Upper lobe of right lung (tissue), 1 donor: ENCODE measurements around the gene BRD1. TPM values are rescaled to one million over a fixed set of nuclear protein-coding genes. Genes with fewer than 3 reads are reported as not detected.
"Not testable (repeated sequence)": the region's sequence is repeated elsewhere in the genome, so short reads cannot be mapped to it uniquely, and the experiment has no call there.

Experiments used
- ATAC-seq: fragments of 200-7000 bp; cut with Tn5 transposase; one replicate; pipeline ENCODE4 v1.9.1; 2020; ENCODE audit warnings: mild to moderate bottlenecking, moderate library complexity
- DNase-seq: peaks from one replicate; pipeline ENCODE4 v3.0.0-alpha.2; 2020
- H3K27ac ChIP-seq: fragments of 200-600 bp; one replicate; pipeline ENCODE4 v1.8.0; 2022
- H3K27me3 ChIP-seq: fragments of 200-600 bp; one replicate; pipeline ENCODE4 v1.8.0; 2022; ENCODE audit warnings: mild to moderate bottlenecking
- H3K36me3 ChIP-seq: fragments of 200-600 bp; one replicate; pipeline ENCODE4 v1.8.0; 2022
- H3K4me1 ChIP-seq: fragments of 200-600 bp; one replicate; pipeline ENCODE4 v1.8.0; 2022
- H3K4me3 ChIP-seq: fragments of 200-600 bp; one replicate; pipeline ENCODE4 v1.8.0; 2022; ENCODE audit warnings: mild to moderate bottlenecking
- H3K9me3 ChIP-seq: fragments of 200-600 bp; one replicate; pipeline ENCODE4 v1.8.0; 2022
- CTCF ChIP-seq: fragments of 200-600 bp; IDR thresholded peaks from one replicate; pipeline ENCODE4 v1.8.0; 2022; ENCODE audit warnings: antibody characterized with exemption
- intact Hi-C: fragments of 100-400 bp; cut with DNase I; formaldehyde crosslinking; loops from one replicate; pipeline ENCODE4 v1.11.0; 2022
- total RNA-seq: library from RNA; stranded (reverse); fragmentation: NEBNext Ultra II Directional; extraction: Animal tissue kit (Norgen Biotek cat#: 25700); gene quantifications from one replicate; pipeline ENCODE4 v1.2.1, GENCODE V29; 2021
- donor health status: DM: no; HTN: yes; CAD: no; lungs with severe emphysema.

BRD1 gene
- total RNA-seq, 1 donor from 2014 or later = 39.0 TPM

- H3K9me3 ChIP-seq = peaks cover 7% of the 10 kb centered on the region
- no peak overlapping the region for H3K27ac ChIP-seq
- H3K36me3 ChIP-seq = no peaks in the 10 kb centered on the region
- intact Hi-C loops = no loop called here
- no peaks in the 10 kb centered on the region for H3K4me1 ChIP-seq
- no peak overlapping the region for H3K4me3 ChIP-seq
- ATAC-seq (no peak), DNase-seq (no peak)
- TF ChIP-seq CTCF = no peak
- no peaks in the 10 kb centered on the region for H3K27me3 ChIP-seq
Observed at GRCh38 chr22:49763696-49764095, 64.0 kb downstream of the BRD1 start.

- ATAC-seq (no peak), DNase-seq (no peak)
- H3K36me3 ChIP-seq = no peaks in the 10 kb centered on the region
- no peak overlapping the region for H3K27ac ChIP-seq
- intact Hi-C loops = no loop called here
- H3K4me3 ChIP-seq = no peak overlapping the region
- H3K4me1 ChIP-seq = no peaks in the 10 kb centered on the region
- peaks cover 7% of the 10 kb centered on the region for H3K9me3 ChIP-seq
- H3K27me3 ChIP-seq = no peaks in the 10 kb centered on the region
- TF ChIP-seq CTCF = no peak
Observed at GRCh38 chr22:49763138-49763537, 64.5 kb downstream of the BRD1 start.

- ATAC-seq, H3K9me3 ChIP-seq, H3K27me3 ChIP-seq, H3K36me3 ChIP-seq, intact Hi-C loops, H3K4me1 ChIP-seq, DNase-seq, H3K4me3 ChIP-seq, H3K27ac ChIP-seq: not testable (repeated sequence)
Observed at GRCh38 chr22:49762571-49762970, 65.1 kb downstream of the BRD1 start.

GRCh38 chr22:49761836-49762235 is 65.8 kb downstream of the BRD1 start:
- intact Hi-C loops = no loop called here
- H3K4me1 ChIP-seq = no peaks in the 10 kb centered on the region
- TF ChIP-seq CTCF = no peak
- no peaks in the 10 kb centered on the region for H3K36me3 ChIP-seq
- H3K4me3 ChIP-seq = no peak overlapping the region
- H3K27ac ChIP-seq = no peak overlapping the region
- peaks cover 2% of the 10 kb centered on the region for H3K9me3 ChIP-seq
- ATAC-seq = no peak
- no peak for DNase-seq
- H3K27me3 ChIP-seq = no peaks in the 10 kb centered on the region

- TF ChIP-seq CTCF = no peak
- Histone ChIP-seq H3K36me3 (no peaks in the 10 kb centered on the region), H3K4me1 (no peaks in the 10 kb centered on the region), H3K27me3 (no peaks in the 10 kb centered on the region), H3K9me3 (no peaks in the 10 kb centered on the region), H3K27ac (no peak overlapping the region), H3K4me3 (no peak overlapping the region)
- DNase-seq = peak; percentile 55
- intact Hi-C loops = no loop called here
- ATAC-seq = peak; percentile 30
Observed at GRCh38 chr22:49760630-49761571, 66.8 kb downstream of the BRD1 start.

GRCh38 chr22:49760280-49760629 is 67.4 kb downstream of the BRD1 start:
- TF ChIP-seq CTCF = no peak
- Histone ChIP-seq H3K36me3 (no peaks in the 10 kb centered on the region), H3K4me1 (no peaks in the 10 kb centered on the region), H3K4me3 (no peak overlapping the region), H3K27me3 (no peaks in the 10 kb centered on the region), H3K27ac (no peak overlapping the region), H3K9me3 (no peaks in the 10 kb centered on the region)
- DNase-seq (no peak), ATAC-seq (no peak)
- intact Hi-C loops = no loop called here
